CD4-positive, alpha-beta T cell treated with Interleukin-15 for 4 hours (primary cell): ENCODE data around the gene PRKG1.
"Not testable (repeated sequence)": the region's sequence is repeated elsewhere in the genome, so short reads cannot be mapped to it uniquely, and the experiment has no call there.

Source experiments
- DNase-seq: peaks from one replicate; pipeline ENCODE4 v3.0.0-alpha.2; 2020; ENCODE audit warnings: low spot score

Gene PRKG1

GRCh38 chr10:51427758-51428157 lies 353.5 kb downstream of the PRKG1 start:
- no peak for DNase-seq

GRCh38 chr10:51430506-51430905 lies 356.2 kb downstream of the PRKG1 start:
- DNase-seq = no peak

- no peak for DNase-seq
Measured at GRCh38 chr10:51433949-51434475, 359.7 kb downstream of the PRKG1 start.

- no peak for DNase-seq
Measured at GRCh38 chr10:51436805-51437204, 362.5 kb downstream of the PRKG1 start.

- DNase-seq = no peak
Measured at GRCh38 chr10:51439645-51440044, 365.4 kb downstream of the PRKG1 start.

GRCh38 chr10:51445588-51445987 lies 371.3 kb downstream of the PRKG1 start:
- DNase-seq = no peak

- no peak for DNase-seq
Measured at GRCh38 chr10:51447119-51447518, 372.8 kb downstream of the PRKG1 start.

GRCh38 chr10:51455762-51456161 lies 381.5 kb downstream of the PRKG1 start:
- DNase-seq = not testable (repeated sequence)

GRCh38 chr10:51459476-51459875 lies 385.2 kb downstream of the PRKG1 start:
- DNase-seq = no peak

GRCh38 chr10:51462076-51462779 lies 387.9 kb downstream of the PRKG1 start:
- DNase-seq = no peak

GRCh38 chr10:51468424-51468823 lies 394.1 kb downstream of the PRKG1 start:
- DNase-seq = no peak

- no peak for DNase-seq
Measured at GRCh38 chr10:51469686-51470085, 395.4 kb downstream of the PRKG1 start.

- DNase-seq = no peak
Measured at GRCh38 chr10:51471271-51471670, 397.0 kb downstream of the PRKG1 start.

- no peak for DNase-seq
Measured at GRCh38 chr10:51472154-51472553, 397.9 kb downstream of the PRKG1 start.

GRCh38 chr10:51479711-51480110 lies 405.4 kb downstream of the PRKG1 start:
- no peak for DNase-seq

- no peak for DNase-seq
Measured at GRCh38 chr10:51485668-51486067, 411.4 kb downstream of the PRKG1 start.

GRCh38 chr10:51487576-51487975 lies 413.3 kb downstream of the PRKG1 start:
- no peak for DNase-seq

- DNase-seq = no peak
Measured at GRCh38 chr10:51488766-51489408, 414.6 kb downstream of the PRKG1 start.

- DNase-seq = no peak
Measured at GRCh38 chr10:51498424-51498823, 424.1 kb downstream of the PRKG1 start.

GRCh38 chr10:51501396-51501795 lies 427.1 kb downstream of the PRKG1 start:
- DNase-seq = no peak

- no peak for DNase-seq
Measured at GRCh38 chr10:51502124-51502523, 427.8 kb downstream of the PRKG1 start.

- no peak for DNase-seq
Measured at GRCh38 chr10:51503378-51503777, 429.1 kb downstream of the PRKG1 start.

GRCh38 chr10:51507476-51507875 lies 433.2 kb downstream of the PRKG1 start:
- DNase-seq = no peak

- no peak for DNase-seq
Measured at GRCh38 chr10:51508156-51508555, 433.9 kb downstream of the PRKG1 start.
